Fibroblast of skin of left quadriceps (primary cell): ENCODE data around the gene FEV.

Experiments
- DNase-seq, 2 experiments: peaks; one replicate each; pipeline ENCODE4 v3.0.0-alpha.2; 2013; ENCODE audit warnings: low read depth in 2 of 2

The FEV gene

DNA sequence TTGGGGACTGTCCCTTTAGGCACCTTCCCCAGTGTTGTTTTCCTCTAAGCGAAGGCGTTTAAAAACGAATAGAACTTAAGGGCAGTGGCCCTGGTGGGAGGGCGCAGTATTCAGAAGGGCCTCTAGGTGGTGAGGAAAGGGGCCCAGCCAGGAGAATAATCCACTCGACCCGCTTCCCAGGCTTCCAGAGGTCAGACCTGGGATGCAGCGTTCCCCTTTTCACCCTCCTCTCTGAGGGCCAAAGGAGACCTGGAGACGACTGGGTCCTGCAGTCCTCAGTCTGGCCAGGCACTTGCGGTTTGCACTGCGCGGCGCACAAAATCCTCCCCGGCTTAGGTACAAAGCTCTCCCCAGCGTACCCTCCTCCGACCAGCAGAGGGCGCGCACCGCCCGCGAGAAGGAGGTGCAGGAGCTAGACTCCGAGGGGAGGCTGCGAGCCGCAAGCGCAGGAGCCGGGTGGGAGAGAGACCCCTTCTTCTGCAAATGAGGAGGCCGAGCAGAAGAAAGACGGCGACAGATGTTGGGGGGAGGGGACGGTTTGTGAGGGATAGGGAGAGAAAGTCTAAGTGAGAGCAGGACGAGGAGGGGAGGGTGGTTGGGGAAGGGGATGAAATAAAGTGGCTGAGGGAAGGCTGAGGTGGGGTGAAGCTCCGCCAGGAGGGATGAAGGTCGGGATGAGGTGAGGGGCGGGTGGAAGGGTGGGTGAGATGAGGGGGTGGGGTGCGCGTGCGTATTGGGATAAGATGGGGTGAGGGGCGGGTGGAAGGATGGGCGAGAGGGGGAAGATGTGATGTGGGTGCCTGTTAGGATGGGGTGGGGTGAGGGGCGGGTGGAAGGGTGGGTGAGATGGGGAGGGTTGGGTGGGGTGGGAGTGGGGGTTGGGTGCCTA, 4.9 kb downstream of the FEV start:
- peak; percentile 27 to 28 for DNase-seq

DNA sequence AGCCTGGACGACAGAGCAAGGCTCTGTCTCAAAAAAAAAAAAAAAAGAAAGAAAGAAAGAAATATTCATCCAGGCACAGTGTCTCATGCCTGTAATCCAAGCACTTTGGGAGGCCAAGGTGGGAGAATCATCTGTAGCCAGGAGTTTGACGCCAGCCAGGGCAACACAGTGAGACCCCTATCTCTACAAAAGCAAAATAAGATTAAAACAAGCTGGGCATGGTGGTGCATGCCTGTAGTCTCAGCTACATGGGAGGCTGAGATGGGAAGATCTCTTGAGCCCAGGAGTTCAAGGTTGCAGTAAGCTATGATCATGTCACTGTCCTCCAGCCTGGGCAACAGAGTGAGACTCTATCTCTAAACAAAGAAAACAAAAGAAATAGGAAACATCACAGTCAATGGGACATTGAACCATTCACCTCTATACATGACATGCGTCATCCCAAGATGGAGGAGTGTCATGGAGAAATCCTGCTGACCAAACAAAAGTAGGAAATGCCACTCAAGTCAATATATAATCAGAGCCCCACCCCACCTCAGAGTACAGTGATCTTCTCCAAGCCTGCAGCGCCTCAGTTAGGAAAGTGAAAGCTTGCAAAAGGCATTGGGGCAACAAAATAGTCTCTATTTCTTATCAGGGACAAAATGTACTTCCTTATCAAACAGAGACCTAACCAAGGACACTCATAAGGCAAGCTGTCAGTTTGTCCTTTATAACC, 9.8 kb downstream of the FEV start:
- DNase-seq: no peak

DNA sequence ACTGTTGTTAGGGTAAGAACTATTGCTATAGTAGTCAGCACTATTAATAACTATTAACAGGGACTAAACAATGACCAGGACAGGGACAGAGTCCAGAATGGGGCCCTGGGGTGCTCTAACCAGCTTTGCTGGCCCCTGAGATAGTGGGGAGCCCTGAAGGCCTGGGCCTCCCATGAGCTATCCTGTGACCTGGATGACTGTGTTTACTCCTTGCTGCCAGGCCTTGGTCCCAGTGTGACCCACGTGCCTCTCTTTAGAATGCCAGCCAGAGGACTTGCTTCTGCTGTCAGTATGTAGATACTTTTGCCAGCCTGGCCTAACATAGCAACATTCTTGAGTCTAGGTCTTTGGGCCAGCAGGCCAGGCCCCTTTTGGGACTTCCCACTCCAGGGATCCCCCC, 14.1 kb downstream of the FEV start:
- no peak for DNase-seq

DNA sequence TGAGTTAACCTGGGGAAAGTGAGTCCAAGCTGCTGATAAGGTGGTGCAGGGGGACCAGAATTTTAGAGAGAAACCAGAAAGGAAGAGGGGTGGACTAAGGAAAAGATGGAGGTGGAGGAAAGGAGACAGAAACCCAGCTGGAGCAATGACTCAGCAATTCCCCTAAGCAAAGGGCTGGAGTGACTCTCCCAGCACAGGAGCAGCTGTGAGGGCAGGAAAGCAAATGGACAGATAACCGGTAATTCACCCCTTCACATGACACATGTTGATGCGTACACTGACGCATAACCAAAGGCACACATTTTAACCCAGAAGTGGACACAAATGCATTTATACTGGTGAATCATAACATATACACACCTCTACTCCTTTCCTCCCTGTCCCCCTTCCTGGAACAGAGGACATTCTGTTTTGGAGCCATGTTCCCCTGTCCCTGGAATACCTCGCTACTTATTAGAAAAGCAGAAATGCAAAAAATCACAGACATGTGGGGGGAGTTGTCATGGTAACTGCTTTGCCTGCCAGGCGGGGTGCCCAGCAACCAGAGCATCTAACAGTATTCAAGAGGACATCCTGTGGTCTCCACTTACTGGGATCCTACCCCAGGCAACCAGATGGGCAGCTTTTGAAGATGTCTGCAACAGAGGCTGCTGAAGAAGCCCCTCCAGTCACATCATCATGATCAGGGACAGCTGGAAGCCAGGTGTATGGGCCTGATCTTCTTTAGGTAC, 20.8 kb downstream of the FEV start:
- no peak for DNase-seq

DNA sequence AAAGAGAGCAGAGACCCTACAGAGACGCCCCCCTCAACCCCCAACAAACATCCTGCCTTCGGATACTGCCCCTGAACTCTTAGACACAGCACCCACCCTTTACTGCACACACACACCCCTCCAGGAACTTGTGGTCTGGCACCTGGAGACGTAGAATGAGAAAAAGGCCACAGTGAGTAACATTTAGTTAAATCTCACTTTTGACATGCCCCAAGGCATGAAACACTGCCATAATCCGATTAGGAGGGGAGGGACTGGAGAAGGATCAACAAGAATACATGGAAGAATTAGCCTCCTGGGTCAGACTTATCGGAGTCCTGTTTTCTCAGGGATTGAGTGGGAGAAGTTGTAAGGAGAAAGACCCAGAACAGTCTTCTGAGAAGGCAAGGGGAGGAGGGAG, 21.4 kb downstream of the FEV start:
- DNase-seq: no peak

DNA sequence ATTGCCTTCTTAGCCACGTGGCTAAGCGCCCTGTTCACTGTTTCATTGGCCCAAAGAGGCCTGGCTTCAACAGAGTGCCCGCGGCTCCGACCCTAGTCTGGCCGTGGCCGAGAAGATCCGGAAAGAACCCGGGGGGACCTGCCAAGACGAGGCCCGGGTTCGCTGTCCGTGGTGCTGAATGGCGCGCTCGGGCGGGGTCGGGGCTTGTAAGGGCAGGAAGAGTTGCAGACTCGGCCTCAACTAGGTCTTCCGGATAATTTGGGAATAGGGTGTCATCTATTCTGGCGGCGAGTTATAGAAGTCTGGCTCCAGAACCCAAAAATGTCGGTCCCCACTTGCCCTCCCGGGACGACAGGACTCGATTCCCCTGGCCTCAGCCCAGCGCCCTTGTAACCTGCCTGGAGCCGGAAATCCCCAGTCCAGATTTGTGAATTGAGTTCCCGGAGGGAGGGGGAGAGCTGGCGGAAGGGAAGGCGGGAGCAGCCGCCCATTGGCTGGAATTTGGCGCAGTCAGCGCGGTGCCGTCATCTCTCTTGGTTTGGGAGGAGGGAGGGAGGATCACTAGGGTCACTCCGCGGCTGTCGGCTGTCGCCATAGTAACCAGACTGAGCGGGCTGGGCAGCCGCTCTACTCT, 22.0 kb downstream of the FEV start:
- DNase-seq: peak in 1 of 2 experiments; percentile 11

DNA sequence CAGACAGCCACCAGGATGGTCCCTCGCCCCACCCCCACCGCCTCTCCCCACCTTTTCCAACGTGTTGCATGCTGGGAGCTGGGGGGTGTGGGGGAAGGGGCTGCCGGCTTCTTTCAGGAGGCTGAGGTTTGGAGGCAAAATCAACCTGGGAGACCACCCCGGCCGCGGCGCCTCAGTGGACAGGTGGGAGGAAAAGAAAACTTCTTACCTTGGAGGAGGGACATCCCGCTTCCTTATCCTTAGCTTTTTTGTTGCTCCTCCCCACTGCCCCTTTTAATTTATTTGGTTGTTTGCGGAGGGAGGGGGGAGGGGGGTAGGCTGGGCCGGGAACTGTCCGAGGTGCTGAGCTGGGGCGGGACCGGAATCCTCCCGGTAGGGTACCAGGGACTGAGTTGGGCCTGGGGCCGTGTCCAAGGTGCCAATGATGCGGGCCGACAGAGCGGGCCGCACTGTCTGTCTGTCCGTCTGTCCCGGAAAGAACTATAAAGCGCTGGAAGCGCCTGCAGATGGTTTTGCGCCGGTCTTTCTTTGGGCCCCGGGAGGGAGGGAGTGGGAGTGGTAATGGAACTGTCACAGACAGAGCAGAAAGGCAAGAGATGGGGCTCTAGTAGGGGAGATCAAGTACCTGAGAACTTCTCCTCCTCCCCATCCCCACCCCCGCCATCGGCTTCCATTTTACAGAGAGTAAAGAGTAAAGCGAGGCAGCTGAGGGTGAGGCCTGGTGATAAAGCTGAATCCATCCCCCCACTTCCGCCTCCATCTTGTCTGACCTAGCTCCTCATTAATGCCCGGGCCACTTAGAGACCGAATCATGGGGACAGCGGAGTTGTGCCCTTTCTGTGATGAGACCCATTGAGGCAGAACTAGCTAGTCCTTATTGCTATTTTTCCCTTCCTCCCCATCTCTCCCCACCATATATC, 23.1 kb downstream of the FEV start:
- no peak for DNase-seq

DNA sequence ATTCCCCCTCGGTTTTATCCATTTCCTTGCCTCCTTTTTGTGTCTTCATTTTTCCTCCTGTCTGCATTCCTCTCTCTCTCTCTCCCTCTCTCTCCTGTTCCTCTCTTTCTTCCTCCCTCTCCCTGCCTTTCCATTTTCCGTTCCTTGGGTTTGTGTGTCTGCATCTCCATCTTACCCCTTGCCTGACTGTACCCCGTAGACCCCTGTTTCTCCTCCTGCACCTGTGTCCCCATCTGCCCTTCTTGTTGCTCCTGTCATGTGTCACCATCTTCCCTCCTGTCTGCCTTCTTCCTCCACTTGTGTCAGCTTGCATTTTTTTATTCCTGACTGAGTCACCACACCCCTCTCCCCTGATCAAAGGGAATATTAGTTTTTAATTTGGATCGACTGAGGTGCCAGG, 23.8 kb downstream of the FEV start:
- DNase-seq: no peak

DNA sequence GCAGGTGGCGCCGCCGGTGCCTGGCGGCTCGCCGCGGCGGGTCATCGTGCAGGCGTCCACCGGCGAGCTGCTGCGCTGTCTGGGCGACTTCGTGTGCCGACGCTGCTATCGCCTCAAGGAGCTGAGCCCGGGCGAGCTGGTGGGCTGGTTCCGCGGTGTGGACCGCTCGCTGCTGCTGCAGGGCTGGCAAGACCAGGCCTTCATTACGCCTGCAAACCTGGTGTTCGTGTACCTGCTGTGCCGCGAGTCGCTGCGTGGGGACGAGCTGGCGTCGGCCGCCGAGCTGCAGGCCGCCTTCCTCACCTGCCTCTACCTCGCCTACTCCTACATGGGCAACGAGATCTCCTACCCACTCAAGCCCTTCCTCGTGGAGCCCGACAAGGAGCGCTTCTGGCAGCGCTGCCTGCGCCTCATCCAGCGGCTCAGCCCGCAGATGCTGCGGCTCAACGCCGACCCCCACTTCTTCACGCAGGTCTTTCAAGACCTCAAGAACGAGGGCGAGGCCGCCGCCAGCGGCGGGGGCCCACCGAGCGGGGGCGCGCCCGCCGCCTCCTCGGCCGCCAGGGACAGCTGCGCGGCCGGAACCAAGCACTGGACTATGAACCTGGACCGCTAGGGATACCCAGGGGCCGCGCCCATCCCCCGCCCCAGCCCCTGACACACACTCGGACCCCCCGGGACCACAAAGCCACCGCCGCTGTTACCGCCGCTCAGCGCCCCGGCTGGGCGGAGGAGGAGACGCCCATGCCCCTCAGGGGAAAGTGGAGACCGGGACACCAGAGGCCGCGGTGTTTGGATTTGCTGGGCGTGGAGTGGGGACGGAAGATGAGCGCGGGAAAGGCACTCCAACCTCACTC, 24.4 kb downstream of the FEV start:
- DNase-seq: no peak

DNA sequence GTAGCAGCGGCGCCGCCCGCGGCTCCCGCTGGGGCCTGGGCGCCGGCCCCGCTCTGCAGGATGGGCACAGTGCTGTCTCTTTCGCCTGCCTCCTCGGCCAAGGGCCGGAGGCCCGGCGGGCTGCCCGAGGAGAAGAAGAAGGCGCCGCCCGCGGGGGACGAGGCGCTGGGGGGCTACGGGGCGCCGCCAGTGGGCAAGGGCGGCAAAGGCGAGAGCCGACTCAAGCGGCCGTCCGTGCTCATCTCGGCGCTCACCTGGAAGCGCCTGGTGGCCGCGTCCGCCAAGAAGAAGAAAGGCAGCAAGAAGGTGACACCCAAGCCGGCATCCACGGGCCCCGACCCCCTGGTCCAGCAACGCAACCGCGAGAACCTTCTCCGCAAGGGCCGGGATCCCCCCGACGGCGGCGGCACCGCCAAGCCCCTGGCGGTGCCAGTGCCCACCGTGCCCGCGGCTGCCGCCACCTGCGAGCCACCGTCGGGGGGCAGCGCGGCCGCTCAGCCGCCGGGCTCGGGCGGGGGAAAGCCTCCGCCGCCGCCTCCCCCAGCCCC, 25.1 kb downstream of the FEV start:
- no peak for DNase-seq

DNA sequence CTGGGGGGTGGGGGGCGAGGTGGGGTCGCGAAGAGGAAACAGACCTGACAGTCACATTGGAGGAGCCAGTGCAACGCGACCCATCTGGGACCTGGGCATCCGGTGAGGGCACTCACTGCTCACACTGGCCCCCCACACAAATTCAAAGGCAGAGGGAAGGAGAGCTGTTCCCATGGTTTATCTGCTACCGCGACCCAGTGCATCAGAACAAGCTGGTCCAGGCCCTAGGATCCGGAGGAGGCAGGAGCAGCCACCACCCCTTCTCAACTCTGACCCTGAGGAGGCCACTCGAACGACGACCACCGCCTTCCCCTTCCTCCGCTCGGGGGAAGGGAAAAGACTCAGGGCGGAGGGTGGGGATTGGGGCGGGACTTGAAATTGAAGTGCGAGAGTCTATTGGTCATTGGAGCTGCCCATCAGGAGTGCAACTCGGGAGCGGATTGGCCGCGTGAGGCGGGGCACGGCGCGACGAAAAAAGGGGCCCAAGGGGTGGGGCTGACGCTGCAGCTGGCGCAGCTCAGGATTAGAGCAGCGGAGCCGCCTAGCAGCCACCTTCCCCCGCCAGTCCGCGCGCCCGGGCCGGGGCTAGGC, 25.7 kb downstream of the FEV start, which contains the start of gene CDK5R2:
Gene CDK5R2 (plus strand): TSS at position 526 of the 591 bp plus-strand sequence. CDS start 155 bp downstream, outside the sequence.
- peak; percentile 53 to 60 for DNase-seq

DNA sequence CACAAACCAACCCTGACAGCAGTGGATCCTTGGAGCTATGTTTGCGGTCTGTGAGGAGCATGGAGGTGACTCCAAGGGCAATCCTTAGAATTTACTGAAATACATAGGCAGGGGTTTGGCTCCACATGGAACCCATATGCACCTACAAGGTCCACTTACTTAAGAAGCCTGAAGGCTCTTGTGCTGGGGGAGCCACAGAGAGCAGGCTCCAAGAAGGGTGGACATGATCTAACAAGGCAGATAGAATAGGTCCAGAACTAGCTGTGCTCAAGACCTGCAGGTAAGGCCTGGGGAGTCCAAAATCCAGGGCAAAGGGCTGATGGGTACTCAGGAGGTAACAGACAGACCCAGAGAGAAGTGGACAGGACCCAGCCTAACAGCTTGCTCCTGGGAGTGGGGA, 26.7 kb downstream of the FEV start:
- no peak for DNase-seq

DNA sequence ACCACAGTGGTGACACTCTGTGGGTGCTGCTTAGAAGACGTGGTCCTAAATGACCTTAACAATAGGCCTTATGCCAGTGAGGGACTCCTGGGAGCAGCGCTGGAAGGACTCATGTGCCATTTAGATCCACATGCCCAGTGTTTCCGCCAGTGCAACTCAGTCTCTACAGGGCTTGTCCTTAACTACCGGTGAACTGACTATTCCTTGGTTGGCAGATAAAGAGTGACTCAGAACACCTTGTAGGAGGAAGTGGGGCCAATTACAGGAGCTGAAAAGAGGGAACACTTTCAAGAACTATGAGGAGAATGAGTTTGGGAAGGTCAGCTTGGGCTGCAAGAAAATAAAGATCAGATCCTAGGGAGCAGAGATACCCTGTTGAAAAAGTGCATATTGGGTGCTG, 27.3 kb downstream of the FEV start:
- no peak for DNase-seq

DNA sequence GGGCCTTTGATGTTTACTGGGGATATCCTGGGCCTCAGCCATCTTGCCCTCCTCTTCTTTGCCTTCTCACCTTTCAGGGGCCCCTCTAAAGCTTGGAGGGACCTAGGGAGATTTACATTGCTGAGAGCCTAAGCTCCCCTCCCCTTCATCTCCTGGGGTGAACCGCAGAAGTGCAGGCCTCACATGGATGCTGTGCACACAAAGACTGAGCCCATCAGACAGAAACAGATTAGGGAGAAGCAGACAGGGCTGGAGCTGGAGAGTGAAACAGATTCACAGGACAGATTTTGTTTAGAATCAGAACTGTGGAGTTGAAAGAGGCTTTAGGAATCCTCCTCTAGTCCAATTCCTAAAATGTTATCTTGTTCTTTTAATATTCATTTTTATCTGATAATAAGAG, 28.9 kb downstream of the FEV start:
- no peak for DNase-seq

DNA sequence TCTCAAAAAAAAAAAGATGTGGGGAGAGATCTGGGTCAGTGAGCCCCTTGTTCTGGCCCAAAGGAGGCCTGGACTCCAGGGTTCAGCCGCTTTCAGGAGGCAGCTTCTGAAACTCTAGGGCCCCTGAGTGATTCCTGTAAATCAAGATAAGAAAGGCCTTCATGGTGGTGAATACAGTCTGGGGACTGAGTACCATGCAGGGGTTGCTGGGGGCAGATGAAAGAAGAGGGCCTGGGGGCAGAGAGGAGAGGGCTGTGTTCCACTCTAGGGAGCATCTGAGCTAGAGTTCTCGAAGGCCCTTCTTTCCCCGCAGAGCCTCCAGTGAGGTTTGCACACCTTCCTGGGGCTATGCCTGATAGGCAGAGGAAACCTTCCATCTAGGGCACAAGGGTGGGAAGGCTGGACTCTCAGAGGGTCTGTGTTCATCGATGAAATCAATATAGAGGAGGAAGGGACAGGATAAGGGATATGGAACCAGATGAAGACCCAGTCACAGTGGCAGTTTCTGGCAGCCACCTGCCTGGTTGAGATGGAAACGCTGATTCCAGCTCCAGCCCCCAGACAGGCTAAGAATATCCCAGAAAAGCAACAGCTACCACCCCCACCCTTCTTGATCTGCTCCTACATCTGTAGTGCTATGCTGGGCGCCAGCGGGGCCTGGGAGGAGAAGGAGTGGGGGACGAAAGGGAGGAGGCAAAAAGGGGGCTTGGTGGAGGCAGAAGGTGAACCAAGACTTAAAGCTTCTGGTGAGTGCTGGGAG, 30.3 kb downstream of the FEV start:
- DNase-seq: no peak

DNA sequence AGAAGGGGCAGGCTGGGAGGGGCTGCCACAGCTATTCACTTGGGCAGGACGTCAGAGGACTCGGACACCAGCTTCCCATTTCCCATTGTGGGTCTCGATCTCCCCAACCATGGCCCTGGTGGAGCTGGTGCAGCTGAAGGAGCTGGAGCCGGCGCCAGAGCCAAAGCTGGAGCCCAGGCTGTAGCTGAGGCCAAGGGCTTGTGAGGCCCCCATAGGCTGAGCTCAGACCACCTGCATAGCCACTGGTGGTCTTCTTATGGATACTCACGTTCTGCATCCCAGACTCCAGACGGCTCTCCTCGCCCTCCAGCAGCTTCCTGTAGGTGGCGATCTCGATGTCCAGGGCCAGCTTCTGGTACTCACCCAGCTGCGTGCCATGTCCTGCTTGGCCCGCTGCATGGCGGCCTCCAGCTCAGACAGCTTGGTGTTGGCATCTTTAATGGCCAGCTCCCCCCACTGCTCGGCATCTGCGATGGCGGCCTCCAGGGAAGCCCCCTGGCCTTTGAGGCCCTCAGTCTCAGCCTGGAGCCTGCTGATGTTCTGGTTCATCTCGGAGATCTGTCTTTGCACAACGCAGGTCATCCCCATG, 31.5 kb downstream of the FEV start:
- no peak for DNase-seq

DNA sequence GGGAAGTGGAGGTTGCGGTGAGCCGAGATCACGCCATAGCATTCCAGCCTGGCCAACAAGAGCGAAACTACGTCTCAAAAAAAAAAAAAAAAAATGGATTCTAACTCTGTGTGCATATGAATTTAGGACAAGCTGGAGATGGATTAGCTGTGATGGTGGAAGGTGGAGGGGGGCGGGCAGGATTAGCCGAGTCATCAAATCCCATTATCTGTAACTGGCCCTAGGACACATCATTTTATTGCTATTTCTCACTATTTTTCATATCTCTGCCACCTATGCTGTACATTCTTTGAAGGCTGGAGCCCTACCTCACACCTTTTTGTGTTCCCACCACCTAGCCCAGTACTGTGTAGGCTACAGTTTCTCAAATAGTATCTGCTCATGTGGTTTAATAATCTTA, 32.8 kb downstream of the FEV start:
- no peak for DNase-seq

DNA sequence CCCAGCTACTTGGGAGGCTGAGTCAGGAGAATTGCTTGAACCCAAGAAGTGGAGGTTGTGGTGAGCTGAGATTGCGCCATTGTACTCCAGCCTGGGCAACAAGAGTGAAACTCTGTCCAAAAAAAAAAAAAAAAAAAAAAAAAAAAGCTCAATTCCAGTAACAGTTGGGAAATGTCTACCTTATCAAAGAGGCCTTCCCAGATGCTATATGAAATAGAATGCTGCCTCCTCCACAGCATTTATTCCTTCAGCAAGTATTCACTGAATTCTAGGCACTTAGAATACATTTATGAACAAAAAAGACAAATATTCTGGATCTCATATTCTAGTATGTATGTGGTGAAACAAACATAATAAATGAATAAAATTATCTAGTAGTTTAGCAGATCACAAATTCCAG, 38.4 kb downstream of the FEV start:
- no peak for DNase-seq
